Measurements from ENCODE around the gene CENPQ. TPM values are rescaled to one million over a fixed set of nuclear protein-coding genes. Genes with fewer than 3 reads are reported as not detected.
A peak's percentile ranks its signal among the peaks of the same experiment; 100 is the strongest.

The CENPQ gene
- total RNA-seq = 10 to 100 TPM; 11.6 to 14.1 TPM
- 10 to 100 TPM; 12.9 to 13.2 TPM for polyA plus RNA-seq (ENCODE audit: insufficient read length in 2 of 2)
- long read RNA-seq, donor 1, partial matches to known transcripts = 6 of 7 reads
- long read RNA-seq, donor 1, other reads (novel, unspliced or antisense) = 0 of 7 reads
- long read RNA-seq, donor 2 = 0 reads
- long read RNA-seq, donor 3 = 0 reads
- long read RNA-seq, donor 4, partial matches to known transcripts = 0 of 3 reads
- long read RNA-seq, donor 4, other reads (novel, unspliced or antisense) = 0 of 3 reads

- peak within 1 kb of the TSS; percentile 81 for H3K27ac ChIP-seq (ENCODE audit: low read depth, low read length)
- DNase-seq (ENCODE audit: low read depth in 4 of 6, low spot score in 6 of 6) = peak; percentile 93 to 99 (median 97)
- H3K27me3 ChIP-seq (ENCODE audit: control insufficient read depth, insufficient read depth, low read length) = no peaks in the 10 kb centered on the region
- H3K9me3 ChIP-seq (ENCODE audit: control insufficient read depth, insufficient read depth, low read length) = no peaks in the 10 kb centered on the region
- H3K36me3 ChIP-seq (ENCODE audit: control insufficient read depth, insufficient read depth, low read length) = no peaks in the 10 kb centered on the region
- H3K4me3 ChIP-seq (ENCODE audit: low read depth, low read length) = peak within 1 kb of the TSS; percentile 95
- under 1% methylated on average over 22 of the region's 37 CpGs for WGBS (ENCODE audit: insufficient coverage)
- no peaks in the 10 kb centered on the region for H3K4me1 ChIP-seq (ENCODE audit: control insufficient read depth, insufficient read depth, low read length)
These were observed at the start of gene CENPQ, which contains the start of gene MMUT for GRCh38 chr6:49462927-49463611. CENPQ (plus strand) TSS chr6:49463370; CDS start chr6:49470177, 6,807 bp downstream. MMUT (minus strand) TSS chr6:49463253; CDS start chr6:49459466, 3,787 bp downstream.

GRCh38 chr6:49415358-49415757, 47.8 kb upstream of the CENPQ start:
- Histone ChIP-seq H3K9me3 (ENCODE audit: control insufficient read depth, insufficient read depth, low read length) (no peaks in the 10 kb centered on the region), H3K27ac (ENCODE audit: low read depth, low read length) (no peak overlapping the region), H3K4me3 (ENCODE audit: low read depth, low read length) (no peak overlapping the region), H3K4me1 (ENCODE audit: control insufficient read depth, insufficient read depth, low read length) (no peaks in the 10 kb centered on the region), H3K27me3 (ENCODE audit: control insufficient read depth, insufficient read depth, low read length) (no peaks in the 10 kb centered on the region), H3K36me3 (ENCODE audit: control insufficient read depth, insufficient read depth, low read length) (no peaks in the 10 kb centered on the region)
- WGBS (ENCODE audit: insufficient coverage) = no CpG with 5 or more reads among the region's 1 CpG
- no peak for DNase-seq (ENCODE audit: low read depth in 4 of 6, low spot score in 6 of 6)

GRCh38 chr6:49416195-49416594, 47.0 kb upstream of the CENPQ start:
- 64% methylated on average over 2 of the region's 4 CpGs for WGBS (ENCODE audit: insufficient coverage)
- H3K27me3 ChIP-seq (ENCODE audit: control insufficient read depth, insufficient read depth, low read length) = no peaks in the 10 kb centered on the region
- H3K27ac ChIP-seq (ENCODE audit: low read depth, low read length) = no peak overlapping the region
- DNase-seq (ENCODE audit: low read depth in 4 of 6, low spot score in 6 of 6) = no peak
- H3K4me1 ChIP-seq (ENCODE audit: control insufficient read depth, insufficient read depth, low read length) = no peaks in the 10 kb centered on the region
- H3K36me3 ChIP-seq (ENCODE audit: control insufficient read depth, insufficient read depth, low read length) = no peaks in the 10 kb centered on the region
- H3K9me3 ChIP-seq (ENCODE audit: control insufficient read depth, insufficient read depth, low read length) = no peaks in the 10 kb centered on the region
- H3K4me3 ChIP-seq (ENCODE audit: low read depth, low read length) = no peak overlapping the region

- DNase-seq (ENCODE audit: low read depth in 4 of 6, low spot score in 6 of 6) = peak in 4 of 6 donors; percentile 4 to 84 (median 27)
- H3K4me1 ChIP-seq (ENCODE audit: control insufficient read depth, insufficient read depth, low read length) = no peaks in the 10 kb centered on the region
- no peaks in the 10 kb centered on the region for H3K27me3 ChIP-seq (ENCODE audit: control insufficient read depth, insufficient read depth, low read length)
- no peak overlapping the region for H3K27ac ChIP-seq (ENCODE audit: low read depth, low read length)
- no CpG with 5 or more reads among the region's 1 CpG for WGBS (ENCODE audit: insufficient coverage)
- H3K36me3 ChIP-seq (ENCODE audit: control insufficient read depth, insufficient read depth, low read length) = no peaks in the 10 kb centered on the region
- H3K4me3 ChIP-seq (ENCODE audit: low read depth, low read length) = no peak overlapping the region
- H3K9me3 ChIP-seq (ENCODE audit: control insufficient read depth, insufficient read depth, low read length) = no peaks in the 10 kb centered on the region
These were observed 39.4 kb upstream of the CENPQ start for GRCh38 chr6:49423817-49424216.

- H3K9me3 ChIP-seq (ENCODE audit: control insufficient read depth, insufficient read depth, low read length) = no peaks in the 10 kb centered on the region
These were observed 33.0 kb upstream of the CENPQ start for GRCh38 chr6:49430187-49430586.

GRCh38 chr6:49430866-49431265, 32.3 kb upstream of the CENPQ start:
- no peaks in the 10 kb centered on the region for H3K27me3 ChIP-seq (ENCODE audit: control insufficient read depth, insufficient read depth, low read length)
- no peaks in the 10 kb centered on the region for H3K36me3 ChIP-seq (ENCODE audit: control insufficient read depth, insufficient read depth, low read length)
- no peaks in the 10 kb centered on the region for H3K4me1 ChIP-seq (ENCODE audit: control insufficient read depth, insufficient read depth, low read length)
- no CpG with 5 or more reads among the region's 1 CpG for WGBS (ENCODE audit: insufficient coverage)
- no peaks in the 10 kb centered on the region for H3K9me3 ChIP-seq (ENCODE audit: control insufficient read depth, insufficient read depth, low read length)
- no peak overlapping the region for H3K4me3 ChIP-seq (ENCODE audit: low read depth, low read length)
- DNase-seq (ENCODE audit: low read depth in 4 of 6, low spot score in 6 of 6) = no peak
- no peak overlapping the region for H3K27ac ChIP-seq (ENCODE audit: low read depth, low read length)

More at GRCh38 chr6:49430187-49430586, 33.0 kb upstream of the CENPQ start:
- Histone ChIP-seq H3K4me1 (ENCODE audit: control insufficient read depth, insufficient read depth, low read length) (no peaks in the 10 kb centered on the region), H3K36me3 (ENCODE audit: control insufficient read depth, insufficient read depth, low read length) (no peaks in the 10 kb centered on the region), H3K27ac (ENCODE audit: low read depth, low read length) (no peak overlapping the region), H3K27me3 (ENCODE audit: control insufficient read depth, insufficient read depth, low read length) (no peaks in the 10 kb centered on the region), H3K4me3 (ENCODE audit: low read depth, low read length) (no peak overlapping the region)
- no CpG with 5 or more reads among the region's 2 CpGs for WGBS (ENCODE audit: insufficient coverage)
- no peak for DNase-seq (ENCODE audit: low read depth in 4 of 6, low spot score in 6 of 6)

- Histone ChIP-seq H3K4me1 (ENCODE audit: control insufficient read depth, insufficient read depth, low read length) (no peaks in the 10 kb centered on the region), H3K4me3 (ENCODE audit: low read depth, low read length) (no peak overlapping the region), H3K27me3 (ENCODE audit: control insufficient read depth, insufficient read depth, low read length) (no peaks in the 10 kb centered on the region), H3K9me3 (ENCODE audit: control insufficient read depth, insufficient read depth, low read length) (no peaks in the 10 kb centered on the region), H3K27ac (ENCODE audit: low read depth, low read length) (no peak overlapping the region), H3K36me3 (ENCODE audit: control insufficient read depth, insufficient read depth, low read length) (peaks cover 13% of the 10 kb centered on the region)
- DNase-seq (ENCODE audit: low read depth in 4 of 6, low spot score in 6 of 6) = peak in 1 of 6 donors; percentile 7
- WGBS (ENCODE audit: insufficient coverage) = no CpG with 5 or more reads among the region's 2 CpGs
These were observed 9.9 kb upstream of the CENPQ start for GRCh38 chr6:49453221-49453620.

- no peak for DNase-seq (ENCODE audit: low read depth in 4 of 6, low spot score in 6 of 6)
- Histone ChIP-seq H3K4me1 (ENCODE audit: control insufficient read depth, insufficient read depth, low read length) (no peaks in the 10 kb centered on the region), H3K27ac (ENCODE audit: low read depth, low read length) (no peak overlapping the region), H3K36me3 (ENCODE audit: control insufficient read depth, insufficient read depth, low read length) (peaks cover 10% of the 10 kb centered on the region), H3K27me3 (ENCODE audit: control insufficient read depth, insufficient read depth, low read length) (no peaks in the 10 kb centered on the region), H3K9me3 (ENCODE audit: control insufficient read depth, insufficient read depth, low read length) (no peaks in the 10 kb centered on the region), H3K4me3 (ENCODE audit: low read depth, low read length) (no peak overlapping the region)
- no CpG with 5 or more reads among the region's 3 CpGs for WGBS (ENCODE audit: insufficient coverage)
These were observed 8.1 kb upstream of the CENPQ start for GRCh38 chr6:49454787-49455709.

GRCh38 chr6:49457771-49458170, 5.4 kb upstream of the CENPQ start:
- H3K36me3 ChIP-seq (ENCODE audit: control insufficient read depth, insufficient read depth, low read length) = peaks cover 5% of the 10 kb centered on the region
- no CpG with 5 or more reads among the region's 4 CpGs for WGBS (ENCODE audit: insufficient coverage)
- DNase-seq (ENCODE audit: low read depth in 4 of 6, low spot score in 6 of 6) = no peak
- H3K4me3 ChIP-seq (ENCODE audit: low read depth, low read length) = no peak overlapping the region
- no peaks in the 10 kb centered on the region for H3K27me3 ChIP-seq (ENCODE audit: control insufficient read depth, insufficient read depth, low read length)
- H3K27ac ChIP-seq (ENCODE audit: low read depth, low read length) = no peak overlapping the region
- no peaks in the 10 kb centered on the region for H3K9me3 ChIP-seq (ENCODE audit: control insufficient read depth, insufficient read depth, low read length)
- H3K4me1 ChIP-seq (ENCODE audit: control insufficient read depth, insufficient read depth, low read length) = no peaks in the 10 kb centered on the region

All from spinal cord (tissue), 10 donors.